Endothelial cell (in vitro differentiated cells): ENCODE results near the gene PFKFB3. TPM values are rescaled to one million over a fixed set of nuclear protein-coding genes. Genes with fewer than 3 reads are reported as not detected.

Source experiments
- DNase-seq: peaks from one replicate; pipeline ENCODE4 v3.0.0; 2021; ENCODE audit warnings: low spot score
- H3K27ac Mint-ChIP-seq: one replicate; pipeline ENCODE4 v1.8.0; 2021; ENCODE audit warnings: mixed read lengths, inconsistent platforms; ENCODE audit not compliant: unreplicated experiment
- H3K27me3 Mint-ChIP-seq: one replicate; pipeline ENCODE4 v1.8.0; 2021; ENCODE audit warnings: mild to moderate bottlenecking, moderate library complexity, mixed read lengths, inconsistent platforms; ENCODE audit not compliant: unreplicated experiment
- H3K36me3 Mint-ChIP-seq: one replicate; pipeline ENCODE4 v1.8.0; 2021; ENCODE audit warnings: mild to moderate bottlenecking, low read depth, mixed read lengths, inconsistent platforms; ENCODE audit not compliant: unreplicated experiment
- H3K4me1 Mint-ChIP-seq: one replicate; pipeline ENCODE4 v1.8.0; 2021; ENCODE audit warnings: mild to moderate bottlenecking, mixed read lengths, inconsistent platforms; ENCODE audit not compliant: unreplicated experiment
- H3K4me3 Mint-ChIP-seq: one replicate; pipeline ENCODE4 v1.8.0; 2021; ENCODE audit warnings: mild to moderate bottlenecking, mixed read lengths, inconsistent platforms; ENCODE audit not compliant: unreplicated experiment
- H3K9me3 Mint-ChIP-seq: one replicate; pipeline ENCODE4 v1.8.0; 2021; ENCODE audit warnings: mixed read lengths, inconsistent platforms; ENCODE audit not compliant: unreplicated experiment
- total RNA-seq: library from RNA; stranded (reverse); fragmentation: NEBNext Ultra II Directional; extraction: Animal tissue kit (Norgen Biotek cat#: 25700); gene quantifications from one replicate; pipeline ENCODE4 v1.2.1, GENCODE V29; 2021; ENCODE audit not compliant: unreplicated experiment
- TF ChIP-seq, protein P1 (sequence below): fragments of 200-600 bp; sonication (generic); IDR thresholded peaks from one replicate; pipeline ENCODE4 v1.5.0; 2021; ENCODE audit warnings: antibody characterized with exemption; ENCODE audit not compliant: unreplicated experiment

Gene PFKFB3
- total RNA-seq, 1 donor from 2014 or later = 32.3 TPM

DNA sequence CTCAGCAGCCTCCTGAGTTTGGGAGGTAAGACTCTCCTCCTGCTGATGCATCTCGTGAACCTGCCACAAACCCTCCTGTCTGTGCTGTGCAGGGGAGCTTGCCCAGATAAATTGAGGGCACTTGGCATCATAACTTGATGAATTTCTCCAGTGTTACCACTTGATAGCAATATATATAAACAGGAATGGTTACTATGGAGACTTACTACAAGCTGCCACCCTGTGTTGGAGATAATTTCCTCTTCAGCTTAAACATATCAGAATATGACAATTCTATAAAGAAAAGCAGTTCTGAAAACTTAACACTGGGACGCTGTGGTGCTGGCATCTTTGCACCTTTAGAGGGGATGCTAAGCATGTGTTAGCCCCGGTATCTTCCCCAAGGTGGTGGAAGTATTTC lies 14.9 kb downstream of the PFKFB3 start:
- no peaks in the 10 kb centered on the region for H3K4me1 Mint-ChIP-seq
- H3K36me3 Mint-ChIP-seq = peaks cover 45% of the 10 kb centered on the region
- TF ChIP-seq, protein P1, sequence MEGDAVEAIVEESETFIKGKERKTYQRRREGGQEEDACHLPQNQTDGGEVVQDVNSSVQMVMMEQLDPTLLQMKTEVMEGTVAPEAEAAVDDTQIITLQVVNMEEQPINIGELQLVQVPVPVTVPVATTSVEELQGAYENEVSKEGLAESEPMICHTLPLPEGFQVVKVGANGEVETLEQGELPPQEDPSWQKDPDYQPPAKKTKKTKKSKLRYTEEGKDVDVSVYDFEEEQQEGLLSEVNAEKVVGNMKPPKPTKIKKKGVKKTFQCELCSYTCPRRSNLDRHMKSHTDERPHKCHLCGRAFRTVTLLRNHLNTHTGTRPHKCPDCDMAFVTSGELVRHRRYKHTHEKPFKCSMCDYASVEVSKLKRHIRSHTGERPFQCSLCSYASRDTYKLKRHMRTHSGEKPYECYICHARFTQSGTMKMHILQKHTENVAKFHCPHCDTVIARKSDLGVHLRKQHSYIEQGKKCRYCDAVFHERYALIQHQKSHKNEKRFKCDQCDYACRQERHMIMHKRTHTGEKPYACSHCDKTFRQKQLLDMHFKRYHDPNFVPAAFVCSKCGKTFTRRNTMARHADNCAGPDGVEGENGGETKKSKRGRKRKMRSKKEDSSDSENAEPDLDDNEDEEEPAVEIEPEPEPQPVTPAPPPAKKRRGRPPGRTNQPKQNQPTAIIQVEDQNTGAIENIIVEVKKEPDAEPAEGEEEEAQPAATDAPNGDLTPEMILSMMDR = no peak
- no peaks in the 10 kb centered on the region for H3K9me3 Mint-ChIP-seq
- DNase-seq = no peak
- H3K27me3 Mint-ChIP-seq = peaks cover 3% of the 10 kb centered on the region
- H3K4me3 Mint-ChIP-seq = no peak overlapping the region
- no peak overlapping the region for H3K27ac Mint-ChIP-seq

DNA sequence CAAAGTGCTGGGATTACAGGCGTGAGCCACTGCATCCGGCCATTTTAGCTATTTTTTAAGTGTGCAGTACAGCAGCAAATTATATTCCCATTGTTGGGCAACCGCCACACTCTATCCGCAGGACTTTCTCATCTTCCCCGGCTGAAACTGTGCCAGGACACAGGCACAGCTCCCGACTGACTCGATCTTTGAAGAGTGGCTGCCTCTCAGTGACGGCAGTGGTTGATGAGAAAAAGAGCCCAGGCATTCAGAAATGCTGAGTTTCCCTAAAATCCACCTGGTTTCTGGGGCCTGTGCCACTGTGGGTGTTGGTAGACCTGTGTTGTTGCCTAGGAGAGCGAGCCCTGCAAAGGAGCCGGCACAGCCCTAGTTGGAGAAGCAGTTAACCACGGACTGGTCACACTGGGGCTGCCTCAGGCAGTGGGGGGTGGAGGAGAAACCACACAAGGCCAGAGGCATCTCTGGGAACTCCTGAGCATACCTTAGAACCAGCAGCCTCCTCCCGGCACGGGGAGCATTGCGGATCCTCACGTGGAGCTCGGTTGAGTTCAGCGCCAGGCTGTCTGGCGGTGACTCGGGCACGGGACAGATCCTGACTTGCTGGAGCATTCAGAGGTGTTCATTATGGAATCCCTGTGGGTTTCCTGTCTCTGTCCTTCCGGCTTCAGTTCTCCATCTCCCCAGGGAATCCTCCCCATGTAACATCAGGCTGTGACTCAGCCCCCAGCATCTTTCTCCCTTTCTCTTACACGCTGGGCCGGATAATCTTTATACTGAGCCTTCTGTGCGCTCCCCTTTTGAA lies 16.2 kb downstream of the PFKFB3 start:
- DNase-seq = no peak

DNA sequence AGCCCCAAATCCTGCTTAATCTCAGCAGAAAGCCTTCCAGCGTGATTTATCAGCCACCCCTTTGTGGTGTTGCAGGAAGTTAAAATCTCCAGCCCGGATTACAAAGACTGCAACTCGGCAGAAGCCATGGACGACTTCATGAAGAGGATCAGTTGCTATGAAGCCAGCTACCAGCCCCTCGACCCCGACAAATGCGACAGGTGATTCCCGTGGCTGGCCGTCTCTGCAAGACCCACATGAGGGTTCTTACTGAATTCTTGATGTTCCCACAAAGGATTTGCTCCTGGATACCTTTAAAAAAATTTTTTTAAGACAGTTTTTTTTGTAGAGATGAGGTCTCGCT lies 16.7 kb downstream of the PFKFB3 start:
- no peak overlapping the region for H3K4me3 Mint-ChIP-seq
- no peak overlapping the region for H3K27ac Mint-ChIP-seq
- DNase-seq = no peak
- H3K36me3 Mint-ChIP-seq = peaks cover 42% of the 10 kb centered on the region
- H3K4me1 Mint-ChIP-seq = no peaks in the 10 kb centered on the region
- H3K9me3 Mint-ChIP-seq = no peaks in the 10 kb centered on the region
- peaks cover 5% of the 10 kb centered on the region for H3K27me3 Mint-ChIP-seq
- TF ChIP-seq, protein P1 = no peak

More for the DNA sequence above, 16.2 kb downstream of the PFKFB3 start:
- no peaks in the 10 kb centered on the region for H3K9me3 Mint-ChIP-seq
- peaks cover 5% of the 10 kb centered on the region for H3K27me3 Mint-ChIP-seq
- no peak overlapping the region for H3K27ac Mint-ChIP-seq
- no peaks in the 10 kb centered on the region for H3K4me1 Mint-ChIP-seq
- no peak overlapping the region for H3K4me3 Mint-ChIP-seq
- TF ChIP-seq, protein P1 = no peak
- H3K36me3 Mint-ChIP-seq = peaks cover 40% of the 10 kb centered on the region

DNA sequence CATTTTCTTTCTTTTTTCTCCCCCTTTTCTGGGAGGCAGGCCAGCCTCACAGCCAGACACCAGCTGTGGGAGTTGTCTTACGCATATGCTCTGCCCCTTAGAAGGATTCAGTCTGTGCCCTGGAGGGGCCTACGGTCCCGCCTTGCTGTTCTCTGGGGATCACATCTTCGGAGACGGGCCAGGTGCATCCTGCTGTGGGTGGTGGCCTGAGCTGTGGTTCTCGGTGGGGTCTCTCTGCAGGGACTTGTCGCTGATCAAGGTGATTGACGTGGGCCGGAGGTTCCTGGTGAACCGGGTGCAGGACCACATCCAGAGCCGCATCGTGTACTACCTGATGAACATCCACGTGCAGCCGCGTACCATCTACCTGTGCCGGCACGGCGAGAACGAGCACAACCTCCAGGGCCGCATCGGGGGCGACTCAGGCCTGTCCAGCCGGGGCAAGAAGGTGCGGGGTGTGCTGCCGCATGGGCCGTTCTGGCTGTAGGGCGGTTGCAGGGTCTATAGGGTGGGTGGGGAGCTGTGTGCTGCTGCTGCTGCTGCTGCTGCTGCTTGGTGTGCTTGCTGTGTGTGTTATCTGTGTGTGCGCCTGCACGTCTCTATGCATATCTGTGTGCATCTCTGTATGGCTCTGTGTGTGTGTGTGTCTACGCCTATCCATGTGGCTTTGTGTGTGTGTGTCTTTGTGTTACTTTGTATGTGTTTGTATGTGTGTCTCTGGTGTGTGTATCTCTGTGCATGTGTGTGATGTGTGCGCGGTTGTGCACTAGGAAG lies 17.9 kb downstream of the PFKFB3 start:
- Mint-ChIP-seq H3K4me3 (peak overlapping the region; percentile 61), H3K27me3 (peaks cover 5% of the 10 kb centered on the region), H3K27ac (peak overlapping the region; percentile 53), H3K4me1 (no peaks in the 10 kb centered on the region), H3K36me3 (peaks cover 46% of the 10 kb centered on the region), H3K9me3 (no peaks in the 10 kb centered on the region)
- DNase-seq = no peak
- TF ChIP-seq, protein P1 = no peak
